Endodermal cell (in vitro differentiated cells): ENCODE data around the gene AFF3. TPM values are rescaled to one million over a fixed set of nuclear protein-coding genes. Genes with fewer than 3 reads are reported as not detected.

Experiments used
- DNase-seq: peaks from one replicate; pipeline ENCODE4 v3.0.0-alpha.2; 2017
- H3K27ac ChIP-seq: 2 replicates; pipeline ENCODE4 v1.5.1; 2013; ENCODE audit warnings: mild to moderate bottlenecking, low read depth, low read length, moderate library complexity
- H3K27me3 ChIP-seq: 2 replicates; pipeline ENCODE4 v1.6.1; 2013; ENCODE audit warnings: mild to moderate bottlenecking, low read length, moderate library complexity; ENCODE audit not compliant: insufficient read depth, control insufficient read depth, poor library complexity, severe bottlenecking
- H3K36me3 ChIP-seq: 2 replicates; pipeline ENCODE4 v1.7.0; 2013; ENCODE audit warnings: mild to moderate bottlenecking, low read length, moderate library complexity; ENCODE audit not compliant: control insufficient read depth, insufficient read depth
- H3K4me1 ChIP-seq: one replicate; pipeline ENCODE4 v1.7.0; 2013; ENCODE audit warnings: low read length; ENCODE audit not compliant: control insufficient read depth, insufficient read depth
- H3K4me3 ChIP-seq: 2 replicates; pipeline ENCODE4 v1.5.1; 2013; ENCODE audit warnings: mild to moderate bottlenecking, low read length, moderate library complexity
- H3K9ac ChIP-seq: 2 replicates; pipeline ENCODE4 v1.6.1; 2013; ENCODE audit warnings: mild to moderate bottlenecking, low read length, moderate library complexity; ENCODE audit not compliant: poor library complexity, severe bottlenecking; ENCODE audit errors: extremely low read depth
- H3K9me3 ChIP-seq: 2 replicates; pipeline ENCODE4 v1.6.1; 2013; ENCODE audit warnings: mild to moderate bottlenecking, low read length, moderate library complexity; ENCODE audit not compliant: control insufficient read depth
- H3K27ac Mint-ChIP-seq: 2 replicates; pipeline ENCODE4 v1.8.0; 2020; ENCODE audit warnings: mixed read lengths
- H3K27me3 Mint-ChIP-seq: 2 replicates; pipeline ENCODE4 v1.8.0; 2021; ENCODE audit warnings: mild to moderate bottlenecking, mixed read lengths; ENCODE audit not compliant: insufficient read depth
- H3K36me3 Mint-ChIP-seq: 2 replicates; pipeline ENCODE4 v1.8.0; 2020; ENCODE audit warnings: low read depth, mixed read lengths
- H3K4me1 Mint-ChIP-seq: 2 replicates; pipeline ENCODE4 v1.8.0; 2020; ENCODE audit warnings: mixed read lengths
- H3K4me3 Mint-ChIP-seq: 2 replicates; pipeline ENCODE4 v1.8.0; 2020; ENCODE audit warnings: mild to moderate bottlenecking, moderate library complexity, mixed read lengths
- H3K9me3 Mint-ChIP-seq: 2 replicates; pipeline ENCODE4 v1.8.0; 2020; ENCODE audit warnings: mild to moderate bottlenecking, mixed read lengths
- CTCF ChIP-seq: fragments of 200-600 bp; sonication (generic); conservative IDR thresholded peaks from 2 replicates; pipeline ENCODE4 v1.5.0; 2021; ENCODE audit warnings: antibody characterized with exemption, mild to moderate bottlenecking
- WGBS, 2 experiments: methylation state at CpG; one replicate each; pipeline versions ENCODE4 v1.1.5 to v1.1.7; 2013; ENCODE audit warnings: missing lambda C conversion rate in 2 of 2, mixed read lengths in 1 of 2; ENCODE audit not compliant: insufficient coverage in 1 of 2, insufficient read length in 1 of 2; 5-methylcytosine and 5-hydroxymethylcytosine counted together
- total RNA-seq, 2 donors: library from RNA; stranded (reverse); fragmentation: NEBNext Ultra II Directional in 1 of 2; extraction: Animal tissue kit (Norgen Biotek cat#: 25700) in 1 of 2; gene quantifications; 2 replicates in 1 of 2; 3 replicates in 1 of 2; pipeline ENCODE4 v1.2.1, GENCODE V29; 2021

Gene AFF3
- total RNA-seq, 2 donors from 2014 or later: 0.62 to 0.73 TPM

GRCh38 chr2:99656994-99657393, 485.4 kb downstream of the AFF3 start:
- Histone ChIP-seq H3K27me3 (no peaks in the 10 kb centered on the region), H3K4me3 (no peak overlapping the region), H3K4me1 (peaks cover 5% of the 10 kb centered on the region), H3K27ac (no peak overlapping the region), H3K36me3 (no peaks in the 10 kb centered on the region), H3K9me3 (no peaks in the 10 kb centered on the region), H3K9ac (no peak overlapping the region)
- Mint-ChIP-seq H3K4me1 (peaks cover 14% of the 10 kb centered on the region), H3K27me3 (no peaks in the 10 kb centered on the region), H3K27ac (no peak overlapping the region), H3K9me3 (no peaks in the 10 kb centered on the region), H3K36me3 (no peaks in the 10 kb centered on the region), H3K4me3 (no peak overlapping the region)
- 91 to 98% methylated on average over 5 of the region's 5 CpGs for WGBS, 2 experiments
- no peak for DNase-seq
- no peak for TF ChIP-seq CTCF

- Mint-ChIP-seq H3K4me3 (no peak overlapping the region), H3K9me3 (no peaks in the 10 kb centered on the region), H3K36me3 (no peaks in the 10 kb centered on the region), H3K27ac (no peak overlapping the region), H3K4me1 (peaks cover 17% of the 10 kb centered on the region), H3K27me3 (no peaks in the 10 kb centered on the region)
- peak; percentile 40 for TF ChIP-seq CTCF
- Histone ChIP-seq H3K9me3 (no peaks in the 10 kb centered on the region), H3K36me3 (no peaks in the 10 kb centered on the region), H3K27ac (no peak overlapping the region), H3K4me3 (no peak overlapping the region), H3K27me3 (no peaks in the 10 kb centered on the region), H3K4me1 (peaks cover 7% of the 10 kb centered on the region), H3K9ac (no peak overlapping the region)
- WGBS, 2 experiments: 92 to 98% methylated on average over 6 to 9 of the region's 9 CpGs
- DNase-seq: no peak
Observed at GRCh38 chr2:99653433-99653832, 489.0 kb downstream of the AFF3 start.

- H3K27me3 Mint-ChIP-seq: no peaks in the 10 kb centered on the region
- Histone ChIP-seq H3K36me3 (no peaks in the 10 kb centered on the region), H3K4me1 (peaks cover 7% of the 10 kb centered on the region), H3K27ac (no peak overlapping the region), H3K9me3 (no peaks in the 10 kb centered on the region), H3K27me3 (no peaks in the 10 kb centered on the region), H3K4me3 (no peak overlapping the region), H3K9ac (no peak overlapping the region)
- 93 to 96% methylated on average over 6 to 8 of the region's 8 CpGs for WGBS, 2 experiments
- no peak overlapping the region for H3K4me3 Mint-ChIP-seq
- no peaks in the 10 kb centered on the region for H3K36me3 Mint-ChIP-seq
- H3K9me3 Mint-ChIP-seq: no peaks in the 10 kb centered on the region
- H3K4me1 Mint-ChIP-seq: peaks cover 17% of the 10 kb centered on the region
- TF ChIP-seq CTCF: no peak
- no peak for DNase-seq
- no peak overlapping the region for H3K27ac Mint-ChIP-seq
Observed at GRCh38 chr2:99652862-99653261, 489.5 kb downstream of the AFF3 start.
